Upper lobe of right lung (tissue), 1 donor: ENCODE results near the gene TBCCD1. TPM values are rescaled to one million over a fixed set of nuclear protein-coding genes. Genes with fewer than 3 reads are reported as not detected.

Experiments used
- ATAC-seq: fragments of 200-7000 bp; cut with Tn5 transposase; one replicate; pipeline ENCODE4 v1.9.1; 2020; ENCODE audit warnings: mild to moderate bottlenecking, moderate library complexity
- DNase-seq: peaks from one replicate; pipeline ENCODE4 v3.0.0-alpha.2; 2020
- H3K27ac ChIP-seq: fragments of 200-600 bp; one replicate; pipeline ENCODE4 v1.8.0; 2022
- H3K27me3 ChIP-seq: fragments of 200-600 bp; one replicate; pipeline ENCODE4 v1.8.0; 2022; ENCODE audit warnings: mild to moderate bottlenecking
- H3K36me3 ChIP-seq: fragments of 200-600 bp; one replicate; pipeline ENCODE4 v1.8.0; 2022
- H3K4me1 ChIP-seq: fragments of 200-600 bp; one replicate; pipeline ENCODE4 v1.8.0; 2022
- H3K4me3 ChIP-seq: fragments of 200-600 bp; one replicate; pipeline ENCODE4 v1.8.0; 2022; ENCODE audit warnings: mild to moderate bottlenecking
- H3K9me3 ChIP-seq: fragments of 200-600 bp; one replicate; pipeline ENCODE4 v1.8.0; 2022
- intact Hi-C: fragments of 100-400 bp; cut with DNase I; formaldehyde crosslinking; loops from one replicate; pipeline ENCODE4 v1.11.0; 2022
- total RNA-seq: library from RNA; stranded (reverse); fragmentation: NEBNext Ultra II Directional; extraction: Animal tissue kit (Norgen Biotek cat#: 25700); gene quantifications from one replicate; pipeline ENCODE4 v1.2.1, GENCODE V29; 2021
- TF ChIP-seq, protein P1 (sequence below): fragments of 200-600 bp; IDR thresholded peaks from one replicate; pipeline ENCODE4 v1.8.0; 2022; ENCODE audit warnings: antibody characterized with exemption
- donor health status: DM: no; HTN: yes; CAD: no; lungs with severe emphysema.

TBCCD1 gene
- total RNA-seq, 1 donor from 2014 or later, result 11.3 TPM

DNA sequence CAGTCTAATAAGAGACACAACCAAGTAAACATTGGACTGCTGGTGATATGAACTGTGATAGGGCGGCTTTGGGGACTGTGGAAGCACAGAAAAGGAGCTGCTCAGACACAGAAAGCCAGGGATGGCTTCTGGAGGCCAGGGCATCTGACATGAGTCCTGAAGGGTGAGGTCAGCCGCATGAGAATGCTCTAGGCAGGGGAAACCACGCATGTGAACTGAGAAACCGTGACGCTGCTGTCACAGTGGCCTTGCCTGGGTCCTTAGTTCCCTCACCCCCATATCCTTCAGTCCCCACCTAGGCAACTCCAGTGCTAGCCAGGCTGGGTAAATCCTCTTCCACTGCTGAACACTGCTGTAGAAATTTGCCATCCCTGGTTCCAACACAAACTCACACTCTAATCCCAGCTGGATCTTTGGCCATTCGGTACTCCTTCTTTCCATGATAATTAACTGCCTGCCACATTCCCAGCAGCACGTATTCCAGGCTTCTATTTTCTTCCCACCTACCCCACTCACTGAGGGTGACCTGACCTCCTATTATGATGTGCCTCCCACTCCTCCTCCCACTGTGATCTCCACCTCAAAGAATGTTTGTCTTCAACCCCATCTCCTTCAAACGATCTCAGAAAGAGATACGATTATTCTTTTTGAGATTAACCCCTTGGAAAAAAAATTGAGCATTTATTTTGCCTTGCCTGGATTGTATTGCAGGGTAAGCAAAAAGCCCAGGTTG, 54.4 kb downstream of the TBCCD1 start:
- Histone ChIP-seq H3K27ac (no peak overlapping the region), H3K4me1 (no peaks in the 10 kb centered on the region), H3K4me3 (no peak overlapping the region), H3K9me3 (no peaks in the 10 kb centered on the region), H3K36me3 (no peaks in the 10 kb centered on the region), H3K27me3 (no peaks in the 10 kb centered on the region)
- DNase-seq (no peak), ATAC-seq (no peak)
- TF ChIP-seq, protein P1, sequence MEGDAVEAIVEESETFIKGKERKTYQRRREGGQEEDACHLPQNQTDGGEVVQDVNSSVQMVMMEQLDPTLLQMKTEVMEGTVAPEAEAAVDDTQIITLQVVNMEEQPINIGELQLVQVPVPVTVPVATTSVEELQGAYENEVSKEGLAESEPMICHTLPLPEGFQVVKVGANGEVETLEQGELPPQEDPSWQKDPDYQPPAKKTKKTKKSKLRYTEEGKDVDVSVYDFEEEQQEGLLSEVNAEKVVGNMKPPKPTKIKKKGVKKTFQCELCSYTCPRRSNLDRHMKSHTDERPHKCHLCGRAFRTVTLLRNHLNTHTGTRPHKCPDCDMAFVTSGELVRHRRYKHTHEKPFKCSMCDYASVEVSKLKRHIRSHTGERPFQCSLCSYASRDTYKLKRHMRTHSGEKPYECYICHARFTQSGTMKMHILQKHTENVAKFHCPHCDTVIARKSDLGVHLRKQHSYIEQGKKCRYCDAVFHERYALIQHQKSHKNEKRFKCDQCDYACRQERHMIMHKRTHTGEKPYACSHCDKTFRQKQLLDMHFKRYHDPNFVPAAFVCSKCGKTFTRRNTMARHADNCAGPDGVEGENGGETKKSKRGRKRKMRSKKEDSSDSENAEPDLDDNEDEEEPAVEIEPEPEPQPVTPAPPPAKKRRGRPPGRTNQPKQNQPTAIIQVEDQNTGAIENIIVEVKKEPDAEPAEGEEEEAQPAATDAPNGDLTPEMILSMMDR, result no peak
- intact Hi-C loops, result no loop called here

- no peak for ATAC-seq
- Histone ChIP-seq H3K9me3 (no peaks in the 10 kb centered on the region), H3K27ac (no peak overlapping the region), H3K36me3 (no peaks in the 10 kb centered on the region), H3K4me1 (no peaks in the 10 kb centered on the region), H3K4me3 (no peak overlapping the region), H3K27me3 (no peaks in the 10 kb centered on the region)
- no peak for DNase-seq
- TF ChIP-seq, protein P1, result no peak
- intact Hi-C loops, result no loop called here
Measured at GRCh38 chr3:186511702-186512101, 55.4 kb downstream of the TBCCD1 start.

GRCh38 chr3:186511245-186511644, 55.9 kb downstream of the TBCCD1 start:
- H3K4me3 ChIP-seq, result no peak overlapping the region
- no peaks in the 10 kb centered on the region for H3K27me3 ChIP-seq
- no peaks in the 10 kb centered on the region for H3K9me3 ChIP-seq
- H3K4me1 ChIP-seq, result no peaks in the 10 kb centered on the region
- H3K36me3 ChIP-seq, result no peaks in the 10 kb centered on the region
- intact Hi-C loops, result no loop called here
- no peak overlapping the region for H3K27ac ChIP-seq
- TF ChIP-seq, protein P1, result no peak
- ATAC-seq (no peak), DNase-seq (no peak)

GRCh38 chr3:186510374-186511079, 56.6 kb downstream of the TBCCD1 start:
- ATAC-seq (no peak), DNase-seq (no peak)
- intact Hi-C loops, result no loop called here
- no peaks in the 10 kb centered on the region for H3K9me3 ChIP-seq
- no peaks in the 10 kb centered on the region for H3K4me1 ChIP-seq
- H3K36me3 ChIP-seq, result no peaks in the 10 kb centered on the region
- no peaks in the 10 kb centered on the region for H3K27me3 ChIP-seq
- TF ChIP-seq, protein P1, result no peak
- no peak overlapping the region for H3K4me3 ChIP-seq
- H3K27ac ChIP-seq, result no peak overlapping the region

DNA sequence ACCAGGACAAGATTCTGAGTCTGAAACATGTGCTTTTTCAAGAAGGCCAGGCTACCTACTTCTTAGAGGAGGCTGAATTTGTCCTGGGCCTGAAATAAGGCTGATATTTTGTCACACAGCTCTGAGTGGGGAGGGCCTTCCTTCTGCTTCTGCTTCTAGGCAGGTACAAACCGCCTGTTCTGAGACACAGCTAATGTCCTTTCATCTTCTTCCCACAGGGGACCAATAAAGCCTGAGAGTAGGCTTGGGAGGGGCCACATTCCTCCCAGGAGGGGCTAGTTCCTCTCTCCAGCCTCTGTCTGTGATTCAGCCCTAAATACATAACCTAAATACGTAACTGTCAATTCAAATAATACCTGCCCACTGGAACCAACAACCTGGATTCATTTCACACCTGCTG, 57.7 kb downstream of the TBCCD1 start:
- no peak overlapping the region for H3K27ac ChIP-seq
- H3K27me3 ChIP-seq, result no peaks in the 10 kb centered on the region
- DNase-seq, result no peak
- no peak for ATAC-seq
- intact Hi-C loops, result no loop called here
- TF ChIP-seq, protein P1, result no peak
- no peaks in the 10 kb centered on the region for H3K4me1 ChIP-seq
- H3K4me3 ChIP-seq, result no peak overlapping the region
- H3K9me3 ChIP-seq, result no peaks in the 10 kb centered on the region
- no peaks in the 10 kb centered on the region for H3K36me3 ChIP-seq
